GM12891 (cell line): ENCODE results near the gene IRX4.

Source experiments
- POLR2A ChIP-seq: IDR thresholded peaks from 2 replicates; pipeline ENCODE4 v1.6.1; 2011; ENCODE audit warnings: low read depth, low read length, control low read depth
- POLR2AphosphoS5 ChIP-seq: IDR thresholded peaks from 2 replicates; pipeline ENCODE4 v1.6.1; 2011; ENCODE audit warnings: low read depth, low read length, control low read depth
- SPI1 ChIP-seq: IDR thresholded peaks from 2 replicates; pipeline ENCODE4 v1.6.1; 2011; ENCODE audit warnings: low read depth, low read length, control low read depth
- TAF1 ChIP-seq: IDR thresholded peaks from 2 replicates; pipeline ENCODE4 v1.6.1; 2011; ENCODE audit warnings: low read depth, low read length, control low read depth

DNA sequence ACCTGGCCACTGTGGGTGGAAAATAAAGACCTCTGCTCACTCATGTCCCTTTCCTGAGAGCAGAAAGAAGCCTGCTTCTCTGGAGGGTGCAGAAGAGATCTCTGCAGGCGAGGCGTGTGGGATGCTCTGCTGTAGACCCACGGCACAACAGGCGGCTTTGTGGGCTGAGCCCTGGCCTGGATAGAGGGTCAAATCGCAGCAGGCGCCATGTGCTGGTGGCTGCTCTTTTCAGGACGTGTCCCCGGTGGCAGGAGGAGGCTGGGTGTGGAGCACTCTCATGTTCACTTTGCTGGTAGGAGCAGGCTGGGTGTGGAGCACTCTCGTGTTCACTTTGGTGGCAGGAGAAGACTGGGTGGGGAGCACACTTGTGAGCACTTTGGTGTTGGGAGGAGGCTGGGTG lies 35.1 kb downstream of the IRX4 start:
- TF ChIP-seq POLR2AphosphoS5 = no peak
- TF ChIP-seq POLR2A = no peak
- TF ChIP-seq TAF1 = no peak
- no peak for TF ChIP-seq SPI1
